HG03060 (cell line): ENCODE results near the gene AP4B1.
A peak's percentile ranks its signal among the peaks of the same experiment; 100 is the strongest.
"Not testable (repeated sequence)": the region's sequence is repeated elsewhere in the genome, so short reads cannot be mapped to it uniquely, and the experiment has no call there.

Experiments
- ATAC-seq: cut with Tn5 transposase; IDR thresholded peaks from one replicate; pipeline ENCODE4 v1.9.1; 2021; ENCODE audit warnings: low read depth, moderate number of reproducible peaks; ENCODE audit not compliant: unreplicated experiment

The AP4B1 gene

DNA sequence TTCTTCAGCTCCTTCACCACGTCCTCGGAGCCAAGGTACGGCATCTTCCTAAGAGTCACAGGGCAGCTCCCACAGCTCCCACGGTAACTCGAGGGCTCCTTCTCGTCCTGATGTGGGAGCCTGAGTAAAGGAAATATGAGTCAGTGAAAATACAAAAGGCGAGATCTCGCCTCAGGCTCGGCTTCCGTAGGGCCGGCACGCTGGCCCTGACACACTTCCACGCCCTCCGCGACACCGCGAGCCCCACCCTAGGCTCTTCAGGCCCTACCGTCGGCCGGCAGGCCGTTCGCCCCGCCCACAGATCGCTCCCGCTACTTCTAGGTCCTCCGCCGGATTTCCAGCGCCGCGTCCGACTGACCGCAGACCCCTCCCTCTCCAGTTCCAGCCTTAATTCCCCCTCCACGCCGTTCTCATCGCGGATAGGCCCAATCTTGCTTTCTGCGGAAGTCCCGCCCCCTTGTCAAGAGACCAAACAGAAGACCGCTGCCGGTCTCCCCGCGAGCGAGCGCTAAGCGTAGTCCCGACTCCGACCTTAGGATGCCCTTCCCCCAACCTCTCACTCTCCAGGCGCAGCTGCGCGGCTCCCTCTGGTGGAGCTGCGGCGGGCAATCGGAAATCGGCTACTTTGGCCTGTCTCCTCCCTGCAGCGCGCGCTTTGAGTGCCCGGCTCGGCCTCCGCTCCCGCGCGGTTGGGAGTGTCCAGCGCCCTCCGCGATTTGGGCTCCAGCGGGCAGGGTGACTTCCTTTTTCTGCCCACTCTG is at the start of gene AP4B1, which contains the start of gene DCLRE1B:
TSS of gene AP4B1 (minus strand) at position 126 of the 761 bp plus-strand sequence. CDS start at position 44, 82 bp downstream.
TSS of gene DCLRE1B (plus strand) at position 653 of the 761 bp plus-strand sequence. CDS start 261 bp downstream, outside the sequence.
- peak; percentile 76 for ATAC-seq

DNA sequence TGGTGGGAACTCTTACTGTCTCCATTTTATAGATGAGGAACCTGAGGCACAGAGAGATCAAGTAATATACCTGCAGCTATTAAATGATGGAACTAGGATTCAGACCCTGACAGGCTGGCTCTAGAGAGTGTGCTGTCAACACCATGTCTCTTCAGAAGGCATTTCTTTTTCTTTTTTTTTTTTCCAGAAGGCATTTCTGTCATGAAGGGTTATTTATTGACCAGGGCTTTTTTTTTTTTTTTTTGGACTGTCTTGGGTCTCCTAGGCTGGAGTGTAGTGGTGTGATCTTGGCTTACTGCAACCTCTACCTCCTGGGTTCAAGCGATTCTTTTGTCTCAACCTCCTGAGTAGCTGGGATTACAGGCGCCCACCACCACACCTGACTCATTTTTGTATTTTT is 47.1 kb upstream of the AP4B1 start:
- no peak for ATAC-seq

DNA sequence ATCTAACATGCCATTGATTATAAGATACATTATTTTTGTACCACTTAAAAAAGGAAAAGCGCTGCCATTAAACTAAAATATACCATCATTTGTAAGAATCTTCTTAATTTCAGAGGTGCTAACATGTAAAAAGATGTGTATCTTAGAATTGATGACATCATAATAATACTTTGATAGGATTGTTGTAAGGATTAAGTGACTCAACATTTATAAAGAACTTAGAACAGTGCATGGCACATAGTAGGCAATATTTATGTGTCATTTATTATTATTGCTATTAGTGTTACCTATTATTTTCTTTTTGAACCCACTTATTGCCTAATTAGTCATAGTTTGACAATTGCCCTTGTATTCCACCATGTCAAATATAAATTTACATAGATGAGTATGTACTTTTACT is 46.3 kb upstream of the AP4B1 start:
- no peak for ATAC-seq

DNA sequence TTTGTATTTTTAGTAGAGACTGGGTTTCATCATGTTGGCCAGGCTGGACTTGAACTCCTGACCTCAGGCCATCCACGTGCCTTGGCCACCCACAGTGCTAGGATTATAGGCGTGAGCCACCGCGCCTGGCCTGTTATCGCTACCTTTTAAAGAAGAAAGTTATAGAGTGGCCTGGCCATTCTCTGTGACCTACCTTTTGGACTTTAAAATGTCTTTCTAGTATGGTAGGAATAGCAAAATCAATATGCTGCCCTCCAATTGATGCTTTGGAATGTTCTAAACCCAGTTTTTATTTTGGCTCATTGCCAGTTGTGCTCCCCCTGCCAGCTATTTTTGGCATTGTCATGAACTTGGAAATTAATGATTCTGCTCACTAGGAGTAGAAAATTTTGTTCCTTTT is 44.4 kb upstream of the AP4B1 start:
- ATAC-seq: no peak

DNA sequence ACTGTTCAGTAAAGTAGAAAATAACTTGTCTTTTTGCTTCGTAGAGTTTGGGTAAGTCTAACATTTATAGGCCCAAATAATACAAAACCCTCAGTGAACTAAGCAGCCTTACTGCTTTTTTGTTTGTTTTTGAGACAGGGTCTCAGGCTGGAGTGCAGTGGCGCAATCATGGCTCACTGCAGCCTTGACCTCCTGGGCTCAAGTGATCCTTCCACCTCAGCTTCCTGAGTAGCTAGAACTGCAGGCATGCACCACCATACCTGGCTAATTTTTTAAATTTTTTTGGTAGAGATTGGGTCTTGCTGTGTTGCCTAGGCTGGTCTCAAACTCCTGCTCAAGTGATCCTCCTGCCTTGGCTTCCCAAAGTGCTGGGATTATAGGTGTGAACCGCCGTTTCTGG is 43.6 kb upstream of the AP4B1 start:
- ATAC-seq: not testable (repeated sequence)

DNA sequence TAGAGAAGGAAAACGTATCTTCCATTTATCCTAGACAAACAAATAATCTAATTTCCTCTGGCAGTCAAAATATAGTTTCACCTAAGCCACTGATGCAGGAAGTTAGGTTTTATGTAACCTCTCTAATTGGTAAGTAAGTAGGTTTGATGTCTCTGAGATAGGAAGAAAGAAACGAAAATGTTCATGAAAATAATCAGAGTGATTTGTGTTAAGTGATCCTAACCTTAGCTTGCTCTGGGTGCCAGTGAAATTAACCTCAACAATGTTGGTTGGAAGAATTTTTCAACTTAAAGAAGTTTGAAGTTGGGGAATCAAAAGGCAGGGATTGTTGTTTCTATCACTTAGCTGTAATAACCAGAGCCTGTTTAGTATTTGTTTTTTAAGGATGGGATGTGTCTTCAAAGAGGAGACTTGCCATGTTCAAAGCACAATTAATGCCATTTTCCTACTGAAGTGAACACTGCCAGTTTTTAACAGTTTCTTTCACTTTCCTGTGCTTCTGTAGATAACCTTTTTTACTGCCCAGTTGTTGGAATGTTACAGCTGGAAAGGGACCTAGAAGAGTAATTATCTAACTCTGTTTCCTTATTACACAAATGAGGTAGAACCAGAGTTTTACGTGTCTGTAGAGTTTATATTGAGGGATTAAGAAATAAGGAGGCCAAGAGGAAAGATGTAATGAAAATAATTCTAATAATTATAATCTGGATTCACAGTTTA is 42.9 kb upstream of the AP4B1 start:
- ATAC-seq: no peak

DNA sequence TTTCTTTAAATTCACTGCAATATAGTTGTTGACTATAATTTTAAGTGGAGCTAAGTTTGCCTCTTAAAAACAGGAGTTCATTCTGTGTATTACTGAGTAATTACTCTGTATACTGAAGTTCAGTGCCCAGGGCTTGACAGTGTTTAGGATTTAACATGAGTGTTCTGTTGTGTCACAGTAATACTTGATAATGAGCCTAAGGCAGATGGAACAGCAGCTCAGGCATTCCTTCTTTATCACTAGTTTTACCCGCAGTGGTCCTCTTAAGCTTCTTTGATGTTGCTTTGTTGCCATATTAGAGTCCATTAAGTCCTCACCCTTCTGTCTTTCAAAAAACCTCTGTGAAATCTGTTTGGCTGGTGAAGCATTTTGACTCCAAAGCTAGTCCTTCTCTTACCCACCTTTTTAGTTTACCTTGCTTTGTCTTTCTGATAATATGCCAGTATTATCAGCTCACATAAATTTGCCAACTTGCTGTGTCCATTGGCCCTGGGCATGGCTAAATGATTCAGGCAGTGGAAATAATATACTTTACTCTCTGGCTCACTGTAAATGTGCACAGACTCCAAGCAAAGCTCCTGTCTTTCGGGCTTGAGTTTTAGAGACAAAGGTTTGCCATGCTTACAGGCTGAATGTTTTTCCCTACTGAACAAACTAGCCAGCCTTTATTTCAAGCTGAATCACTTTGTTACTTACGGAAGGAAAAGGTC is 42.2 kb upstream of the AP4B1 start:
- no peak for ATAC-seq

DNA sequence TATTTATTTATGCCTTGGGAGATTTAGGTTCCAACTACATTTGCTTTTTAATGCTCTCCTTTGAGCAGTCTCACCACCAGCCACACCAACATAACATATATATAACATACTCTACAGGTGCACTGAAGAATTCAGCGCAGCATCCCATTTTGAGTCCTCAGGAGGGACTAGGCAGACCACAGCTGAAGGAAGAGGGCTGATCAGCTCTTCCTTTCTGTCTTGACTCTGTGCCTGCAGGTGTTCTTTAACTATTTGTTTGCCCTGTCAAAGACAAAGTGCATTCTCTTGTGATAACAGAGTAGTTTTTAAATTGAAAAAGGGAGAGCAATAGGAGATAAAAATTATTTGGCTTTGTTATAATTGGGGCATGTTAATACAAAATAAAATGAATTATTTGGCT is 41.5 kb upstream of the AP4B1 start:
- no peak for ATAC-seq

DNA sequence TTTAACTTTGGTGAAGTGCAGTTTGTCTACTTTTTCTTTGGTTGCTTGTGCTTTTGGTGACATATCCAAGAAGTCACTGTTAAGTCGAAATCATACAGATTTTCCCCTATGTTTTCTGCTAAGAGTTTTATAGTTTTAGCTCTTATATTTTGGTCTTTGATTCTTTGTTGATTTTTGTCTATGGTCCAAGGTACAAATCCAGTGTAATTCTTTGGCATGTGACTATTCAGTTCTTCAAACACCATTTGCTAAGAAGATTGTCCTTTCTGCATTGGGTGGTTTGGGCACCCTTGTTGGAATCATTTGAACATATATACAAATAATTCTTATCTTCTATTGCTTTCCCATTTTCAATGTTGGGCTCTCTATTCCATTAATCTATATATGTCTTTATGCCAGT is 40.7 kb upstream of the AP4B1 start:
- ATAC-seq: no peak

DNA sequence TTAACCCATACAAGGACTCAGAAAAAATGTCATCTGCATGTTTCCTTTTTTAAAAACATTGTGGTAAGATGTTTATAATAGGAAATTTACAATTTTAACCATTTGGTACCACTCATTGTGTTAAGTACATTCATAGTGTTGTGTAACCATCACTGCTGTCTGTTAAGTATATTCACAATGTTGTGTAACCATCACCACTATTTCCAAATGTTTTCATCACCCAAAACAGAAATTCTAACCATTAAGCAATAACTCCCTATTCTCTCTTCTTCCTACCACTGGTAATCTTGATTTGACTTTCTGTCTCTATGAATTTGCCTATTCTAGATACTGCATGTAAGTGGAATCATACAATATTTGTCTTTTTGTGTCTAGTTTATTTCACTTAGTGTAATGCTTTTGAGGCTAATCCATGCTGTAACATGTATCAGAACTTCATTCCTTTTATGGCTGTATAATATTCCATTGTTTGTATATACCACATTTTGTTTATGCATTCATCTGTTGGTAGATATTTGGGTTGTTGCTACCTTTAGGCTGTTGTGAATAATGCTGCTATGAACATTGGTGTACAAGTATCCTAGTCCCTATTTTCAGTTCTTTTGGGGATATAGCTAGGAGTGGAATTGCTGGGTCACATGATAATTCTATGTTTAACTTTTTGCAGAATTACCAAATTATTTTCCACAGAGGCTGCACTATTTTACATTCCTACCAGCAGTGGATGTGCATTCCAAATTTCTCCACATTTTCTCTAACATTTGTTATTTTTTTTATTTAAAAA is 38.6 kb upstream of the AP4B1 start:
- no peak for ATAC-seq

DNA sequence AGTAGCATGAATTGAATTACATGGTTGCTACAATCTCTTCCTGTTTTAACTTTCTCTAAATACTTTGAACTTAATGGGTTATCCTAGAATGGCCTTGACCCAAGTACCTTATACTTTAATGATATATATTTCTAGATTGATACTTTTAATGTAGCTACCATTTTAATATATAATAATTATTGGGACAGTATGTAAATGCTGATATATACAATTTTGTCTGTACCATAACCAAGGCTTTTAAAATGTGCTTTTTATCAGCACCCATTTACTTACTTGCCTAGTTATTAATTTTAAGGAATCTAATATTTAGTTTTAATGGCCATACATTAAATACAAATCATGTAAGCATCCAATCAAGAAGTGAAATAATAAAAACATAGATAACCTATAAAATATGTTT is 37.9 kb upstream of the AP4B1 start:
- ATAC-seq: no peak

DNA sequence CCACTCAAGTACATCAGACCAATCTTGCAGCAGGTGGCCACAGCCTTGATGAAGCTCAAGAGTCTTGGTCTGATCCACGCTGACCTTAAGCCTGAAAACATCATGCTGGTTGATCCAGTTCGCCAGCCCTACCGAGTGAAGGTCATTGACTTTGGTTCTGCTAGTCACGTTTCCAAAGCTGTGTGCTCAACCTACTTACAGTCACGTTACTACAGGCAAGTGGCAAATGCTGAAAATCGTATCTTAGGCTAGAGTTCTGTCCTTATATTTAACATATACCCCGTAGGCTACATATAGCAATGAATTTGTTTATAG is 36.6 kb upstream of the AP4B1 start:
- ATAC-seq: no peak

DNA sequence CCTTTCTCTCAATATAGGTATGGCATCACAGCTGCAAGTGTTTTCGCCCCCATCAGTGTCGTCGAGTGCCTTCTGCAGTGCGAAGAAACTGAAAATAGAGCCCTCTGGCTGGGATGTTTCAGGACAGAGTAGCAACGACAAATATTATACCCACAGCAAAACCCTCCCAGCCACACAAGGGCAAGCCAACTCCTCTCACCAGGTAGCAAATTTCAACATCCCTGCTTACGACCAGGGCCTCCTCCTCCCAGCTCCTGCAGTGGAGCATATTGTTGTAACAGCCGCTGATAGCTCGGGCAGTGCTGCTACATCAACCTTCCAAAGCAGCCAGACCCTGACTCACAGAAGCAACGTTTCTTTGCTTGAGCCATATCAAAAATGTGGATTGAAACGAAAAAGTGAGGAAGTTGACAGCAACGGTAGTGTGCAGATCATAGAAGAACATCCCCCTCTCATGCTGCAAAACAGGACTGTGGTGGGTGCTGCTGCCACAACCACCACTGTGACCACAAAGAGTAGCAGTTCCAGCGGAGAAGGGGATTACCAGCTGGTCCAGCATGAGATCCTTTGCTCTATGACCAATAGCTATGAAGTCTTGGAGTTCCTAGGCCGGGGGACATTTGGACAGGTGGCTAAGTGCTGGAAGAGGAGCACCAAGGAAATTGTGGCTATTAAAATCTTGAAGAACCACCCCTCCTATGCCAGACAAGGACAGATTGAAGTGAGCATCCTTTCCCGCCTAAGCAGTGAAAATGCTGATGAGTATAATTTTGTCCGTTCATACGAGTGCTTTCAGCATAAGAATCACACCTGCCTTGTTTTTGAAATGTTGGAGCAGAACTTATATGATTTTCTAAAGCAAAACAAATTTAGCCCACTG is 36.0 kb upstream of the AP4B1 start:
- ATAC-seq: no peak

DNA sequence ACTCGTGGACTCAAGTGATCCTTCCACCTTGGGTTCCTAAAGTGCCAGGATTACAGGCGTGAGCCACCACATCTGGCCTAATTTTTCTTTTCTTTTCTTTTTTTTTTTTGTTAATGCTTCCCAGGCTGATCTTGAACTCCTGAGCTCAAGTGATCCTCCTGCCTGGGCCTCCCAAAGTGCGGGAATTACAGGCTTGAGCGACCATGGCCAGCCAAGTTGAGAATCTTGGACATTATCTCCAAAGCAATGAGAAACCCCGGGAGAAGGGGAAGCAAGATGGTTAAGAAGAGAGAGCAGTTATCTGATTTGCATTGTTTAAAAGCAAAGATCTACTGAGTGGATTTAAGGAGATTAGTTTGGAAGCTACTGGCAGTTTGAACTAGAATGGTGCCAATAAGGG is 33.6 kb upstream of the AP4B1 start:
- ATAC-seq: no peak

DNA sequence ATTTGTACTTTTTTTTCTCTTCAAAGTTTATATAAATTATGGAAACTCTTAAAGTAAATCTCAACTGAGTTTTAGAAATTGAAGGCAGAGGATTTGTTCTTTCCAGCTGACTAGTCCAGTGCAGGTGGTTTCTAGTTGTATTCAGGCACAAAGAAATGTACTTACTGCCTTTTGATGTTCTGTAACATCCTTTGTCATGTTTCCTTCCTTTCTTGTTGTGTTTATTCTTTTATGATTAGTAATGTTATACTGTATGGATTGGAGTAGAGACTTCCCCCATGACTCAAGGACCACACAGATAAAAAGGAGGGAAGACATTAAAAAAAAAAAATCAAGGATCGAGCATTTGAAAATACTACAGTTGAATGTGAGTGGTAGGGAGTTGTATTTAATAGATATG is 32.5 kb upstream of the AP4B1 start:
- ATAC-seq: no peak

DNA sequence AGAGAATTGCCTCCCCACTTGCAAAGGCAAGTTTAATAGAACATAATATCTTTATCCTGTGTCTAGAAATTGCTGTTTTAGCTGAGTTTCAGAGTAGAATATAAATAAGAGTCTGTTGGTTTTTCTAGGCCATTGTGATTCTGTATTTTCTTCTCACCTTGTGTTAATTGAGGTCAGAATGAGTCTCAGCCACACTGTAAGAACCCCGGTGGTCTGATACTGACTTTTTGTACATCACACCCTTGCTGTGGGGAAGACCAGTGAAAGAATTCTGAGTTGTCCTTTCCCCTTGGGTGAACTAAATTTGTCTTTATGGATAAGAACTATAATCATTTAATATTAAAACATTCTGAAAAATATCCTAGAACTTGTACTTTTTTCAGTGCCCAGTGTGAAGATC is 31.4 kb upstream of the AP4B1 start:
- ATAC-seq: no peak

DNA sequence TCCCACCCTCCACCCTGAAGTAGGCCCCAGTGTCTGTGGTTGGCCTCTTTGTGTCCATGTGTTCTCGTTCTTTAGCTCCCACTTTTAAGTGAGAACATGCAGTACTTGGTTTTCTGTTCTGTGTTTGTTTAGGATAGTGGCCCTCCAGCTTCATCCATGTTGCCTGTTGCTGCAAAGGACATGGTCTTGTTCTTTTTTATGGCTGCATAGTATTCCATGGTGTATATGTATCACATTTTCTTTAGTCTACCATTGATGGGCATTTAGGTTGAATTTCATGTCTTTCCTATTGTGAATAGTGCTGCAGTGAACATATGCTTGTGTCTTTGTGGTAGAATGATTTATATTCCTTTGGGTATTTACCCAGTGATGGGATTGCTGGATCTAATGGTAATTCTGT is 30.6 kb upstream of the AP4B1 start:
- ATAC-seq: no peak

DNA sequence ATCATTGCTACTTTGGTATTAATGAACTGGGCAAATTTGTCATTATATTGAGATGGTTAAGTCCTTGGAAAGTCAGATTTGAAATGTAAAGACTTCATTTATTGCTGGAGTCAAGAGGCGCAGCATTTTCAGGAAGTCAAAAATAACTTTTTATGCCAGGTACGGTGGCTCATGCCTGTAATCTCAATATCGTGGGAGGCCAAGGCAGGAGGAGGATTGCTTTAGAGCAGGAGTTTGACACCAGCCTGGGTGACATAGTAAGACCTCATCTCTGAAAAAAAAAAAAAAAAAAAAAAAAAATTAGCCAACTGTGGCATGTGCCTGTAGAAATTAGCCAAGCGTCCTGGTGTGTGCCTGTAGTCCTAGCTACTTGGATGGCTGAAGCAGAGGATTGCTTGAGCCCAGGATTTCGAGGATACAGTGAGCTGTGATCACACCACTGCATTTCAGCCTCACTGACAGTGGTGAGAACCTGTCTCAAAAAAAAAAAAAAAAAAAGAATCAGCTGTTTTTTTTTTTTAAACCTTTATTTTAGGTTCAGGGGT is 30.0 kb upstream of the AP4B1 start:
- ATAC-seq: no peak

DNA sequence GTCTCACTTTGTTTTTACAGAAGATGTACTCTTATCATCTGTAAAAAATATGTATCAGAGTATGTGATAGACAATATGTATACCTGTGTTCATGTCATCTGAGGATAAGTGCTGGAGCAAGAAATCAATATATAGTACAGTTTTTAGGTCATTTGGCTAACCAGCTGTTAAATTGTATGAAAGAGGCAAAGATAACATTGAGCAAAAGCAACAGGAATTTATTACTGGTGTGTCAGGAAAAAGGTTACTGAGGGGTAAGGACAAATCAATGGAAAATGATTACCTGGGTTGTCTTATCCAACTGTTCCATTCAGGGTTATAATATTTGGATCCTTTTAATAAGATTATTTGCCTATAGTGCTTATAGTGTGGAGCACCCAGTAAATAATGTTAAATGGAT is 29.4 kb upstream of the AP4B1 start:
- no peak for ATAC-seq

DNA sequence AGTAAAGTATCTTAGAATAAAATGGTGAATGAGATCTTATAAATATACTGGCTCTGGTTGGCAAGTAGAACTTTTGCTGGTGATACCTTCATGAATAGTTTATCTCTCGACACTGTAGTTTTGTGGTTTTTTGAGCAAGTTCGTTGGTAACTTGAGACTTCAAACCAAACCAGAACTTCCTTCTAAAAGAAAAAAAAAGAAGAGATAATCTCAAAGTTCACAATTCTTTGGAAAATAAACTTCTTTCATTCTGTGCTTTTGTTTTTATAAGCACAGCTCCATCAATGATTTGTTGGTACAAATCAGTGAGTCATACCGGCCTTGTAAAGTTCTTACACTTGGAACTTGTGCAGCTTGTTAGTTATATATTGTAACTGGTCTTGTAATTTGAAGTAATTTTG is 26.9 kb upstream of the AP4B1 start:
- ATAC-seq: no peak
